ENCODE data around the gene APIP. TPM values are rescaled to one million over a fixed set of nuclear protein-coding genes. Genes with fewer than 3 reads are reported as not detected.

Gene APIP
- total and polyA plus RNA-seq, 12 donors, result 17.2 to 34.9 (median 31.1) TPM

GRCh38 chr11:34844463-34845112 is 71.6 kb downstream of the APIP start:
- H3K9me3 ChIP-seq, result no peaks in the 10 kb centered on the region
- TF ChIP-seq CTCF (IDR thresholded peaks at IDR 0.05), result no peak
- H3K36me3 ChIP-seq, result no peaks in the 10 kb centered on the region
- peaks cover 0 to 3% (median 0%) of the 10 kb centered on the region in 7 donors for H3K27me3 ChIP-seq
- intact Hi-C loops (cut with DNase I), result no loop called here
- H3K4me3 ChIP-seq, result no peak overlapping the region
- H3K4me1 ChIP-seq, result no peaks in the 10 kb centered on the region
- DNase-seq, result no peak
- H3K27ac ChIP-seq, result no peak overlapping the region
- WGBS, 2 donors, result 74 to 80% methylated on average over 5 of the region's 5 CpGs
- ATAC-seq, result no peak

GRCh38 chr11:34843271-34843670 is 72.9 kb downstream of the APIP start:
- Histone ChIP-seq H3K27me3 (peaks cover 0 to 3% (median 0%) of the 10 kb centered on the region in 7 donors), H3K4me1 (no peaks in the 10 kb centered on the region), H3K4me3 (no peak overlapping the region), H3K9me3 (no peaks in the 10 kb centered on the region), H3K36me3 (no peaks in the 10 kb centered on the region), H3K27ac (no peak overlapping the region)
- intact Hi-C loops (cut with DNase I), result no loop called here
- TF ChIP-seq CTCF (IDR thresholded peaks at IDR 0.05), result no peak
- DNase-seq (no peak), ATAC-seq (no peak)

- H3K9me3 ChIP-seq, result no peaks in the 10 kb centered on the region
- H3K4me1 ChIP-seq, result no peaks in the 10 kb centered on the region
- no peak for DNase-seq
- peaks cover 0 to 4% (median 0%) of the 10 kb centered on the region in 7 donors for H3K27me3 ChIP-seq
- intact Hi-C loops (cut with DNase I), result no loop called here
- no peak overlapping the region for H3K4me3 ChIP-seq
- ATAC-seq, result peak in 1 of 8 donors; percentile 52
- 49 to 64% methylated on average over 4 of the region's 4 CpGs for WGBS, 2 donors
- no peak overlapping the region for H3K27ac ChIP-seq
- no peaks in the 10 kb centered on the region for H3K36me3 ChIP-seq
- peak in 6 of 9 donors; percentile 30 to 59 (median 37) for TF ChIP-seq CTCF (IDR thresholded peaks at IDR 0.05)
These were observed 75.3 kb downstream of the APIP start for GRCh38 chr11:34840736-34841386.

- 85 to 90% methylated on average over 2 of the region's 2 CpGs for WGBS, 2 donors
- no peak for TF ChIP-seq CTCF (IDR thresholded peaks at IDR 0.05)
These were observed 76.2 kb downstream of the APIP start for GRCh38 chr11:34839969-34840368.

More at GRCh38 chr11:34839969-34840368, 76.2 kb downstream of the APIP start:
- Histone ChIP-seq H3K9me3 (no peaks in the 10 kb centered on the region), H3K27me3 (peaks cover 0 to 4% (median 0%) of the 10 kb centered on the region in 7 donors), H3K4me1 (no peaks in the 10 kb centered on the region), H3K27ac (no peak overlapping the region), H3K36me3 (no peaks in the 10 kb centered on the region), H3K4me3 (no peak overlapping the region)
- ATAC-seq (no peak), DNase-seq (no peak)
- intact Hi-C loops (cut with DNase I), result no loop called here

Measured in heart right ventricle (tissue), 16 donors.